ENCODE data around the gene MCUR1. TPM values are rescaled to one million over a fixed set of nuclear protein-coding genes. Genes with fewer than 3 reads are reported as not detected.

Gene MCUR1, protein sequence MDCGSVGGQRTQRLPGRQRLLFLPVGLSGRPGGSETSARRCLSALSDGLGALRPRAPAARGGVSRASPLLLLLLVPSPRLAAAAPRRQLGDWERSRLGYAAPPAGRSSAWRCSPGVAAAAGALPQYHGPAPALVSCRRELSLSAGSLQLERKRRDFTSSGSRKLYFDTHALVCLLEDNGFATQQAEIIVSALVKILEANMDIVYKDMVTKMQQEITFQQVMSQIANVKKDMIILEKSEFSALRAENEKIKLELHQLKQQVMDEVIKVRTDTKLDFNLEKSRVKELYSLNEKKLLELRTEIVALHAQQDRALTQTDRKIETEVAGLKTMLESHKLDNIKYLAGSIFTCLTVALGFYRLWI
- total RNA-seq (2022; extraction: Qiagen RNA extraction; ENCODE audit: low read depth): 12.7 to 17.8 TPM (median 14.4 TPM) in 5 replicates

DNA sequence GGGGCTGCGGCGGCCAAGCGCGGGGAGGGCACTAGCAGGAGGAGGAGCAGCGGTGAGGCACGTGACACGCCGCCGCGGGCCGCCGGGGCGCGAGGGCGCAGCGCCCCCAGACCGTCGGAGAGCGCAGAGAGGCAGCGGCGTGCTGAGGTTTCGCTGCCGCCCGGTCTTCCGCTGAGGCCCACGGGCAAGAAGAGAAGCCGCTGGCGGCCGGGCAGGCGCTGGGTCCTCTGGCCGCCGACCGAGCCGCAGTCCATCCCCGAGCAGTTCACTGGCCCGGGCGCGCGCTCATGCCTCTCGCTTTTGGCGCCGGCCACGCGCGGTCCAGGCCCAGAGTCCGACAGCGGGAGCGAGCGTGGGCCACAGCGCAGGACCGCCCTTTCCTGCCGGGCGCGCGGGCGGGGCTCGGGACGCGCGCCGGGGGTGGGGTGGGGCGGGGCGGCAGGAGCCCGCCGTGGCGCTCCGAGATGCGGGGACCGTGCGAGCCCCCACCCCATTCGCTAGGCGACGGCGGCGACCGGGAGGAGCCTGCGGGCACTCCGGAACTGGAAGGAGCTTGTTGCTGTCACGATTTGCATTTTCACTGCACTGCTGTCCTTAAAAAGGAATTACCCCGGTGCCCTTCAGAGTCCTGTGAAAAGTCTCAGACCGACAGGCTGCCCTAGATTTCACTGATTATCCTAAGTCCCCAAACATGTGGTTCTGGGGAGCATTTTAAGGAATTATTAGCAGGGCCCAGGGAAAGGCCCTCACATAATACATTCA lies at the start of gene MCUR1:
Gene MCUR1 (minus strand): TSS at position 382 of the 762 bp plus-strand sequence. CDS start 128 bp downstream, at position 254.

Other genes with a start within 250 kb of the MCUR1 start
- 3.4 to 4.7 TPM (median 4.2 TPM) in 5 replicates for gene SIRT5, start 240.0 kb downstream of the MCUR1 start, total RNA-seq (2022; extraction: Qiagen RNA extraction; ENCODE audit: low read depth)
- gene NOL7, start 199.2 kb downstream of the MCUR1 start, total RNA-seq (2022; extraction: Qiagen RNA extraction; ENCODE audit: low read depth): 72.5 to 85.9 TPM (median 74.5 TPM) in 5 replicates
- 10.5 to 15.8 TPM (median 13.1 TPM) in 5 replicates for gene RANBP9, start 102.7 kb downstream of the MCUR1 start, total RNA-seq (2022; extraction: Qiagen RNA extraction; ENCODE audit: low read depth)
- 2.5 to 3.7 TPM (median 3.3 TPM) in 5 replicates for gene RNF182, start 110.4 kb upstream of the MCUR1 start, total RNA-seq (2022; extraction: Qiagen RNA extraction; ENCODE audit: low read depth)

Measured in A549 treated with RU486 at 1 μM for 4 hours (cell line).